COLO829 (cell line): ENCODE results near the gene RAPGEF2.
"Not testable (repeated sequence)": the region's sequence is repeated elsewhere in the genome, so short reads cannot be mapped to it uniquely, and the experiment has no call there.

Source experiments
- DNase-seq: peaks from one replicate; pipeline ENCODE4 v3.0.0; 2012; ENCODE audit warnings: low spot score

The RAPGEF2 gene

GRCh38 chr4:159137176-159137575, 34.3 kb downstream of the RAPGEF2 start:
- DNase-seq = no peak

- DNase-seq = no peak
These were observed 35.6 kb downstream of the RAPGEF2 start for GRCh38 chr4:159138436-159138835.

- no peak for DNase-seq
These were observed 38.3 kb downstream of the RAPGEF2 start for GRCh38 chr4:159141193-159141592.

DNA sequence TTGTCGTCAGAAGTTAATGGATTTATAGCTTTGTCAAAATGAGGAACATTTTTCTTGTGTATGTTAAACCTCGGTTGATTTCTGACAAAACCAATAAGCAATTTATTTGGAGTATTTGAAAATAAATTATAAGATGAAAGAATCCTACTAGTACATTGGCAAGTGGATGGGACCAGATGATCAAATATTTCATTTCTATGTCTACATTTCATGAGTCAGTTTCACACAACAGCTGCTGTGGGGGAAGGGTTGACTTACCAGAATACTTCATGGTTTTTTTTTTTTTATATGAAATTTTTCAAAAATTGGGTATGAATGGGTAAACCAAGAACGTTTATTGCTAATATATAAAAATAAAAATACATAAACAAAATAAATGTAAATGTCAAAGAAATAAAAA, 39.4 kb downstream of the RAPGEF2 start:
- no peak for DNase-seq

DNA sequence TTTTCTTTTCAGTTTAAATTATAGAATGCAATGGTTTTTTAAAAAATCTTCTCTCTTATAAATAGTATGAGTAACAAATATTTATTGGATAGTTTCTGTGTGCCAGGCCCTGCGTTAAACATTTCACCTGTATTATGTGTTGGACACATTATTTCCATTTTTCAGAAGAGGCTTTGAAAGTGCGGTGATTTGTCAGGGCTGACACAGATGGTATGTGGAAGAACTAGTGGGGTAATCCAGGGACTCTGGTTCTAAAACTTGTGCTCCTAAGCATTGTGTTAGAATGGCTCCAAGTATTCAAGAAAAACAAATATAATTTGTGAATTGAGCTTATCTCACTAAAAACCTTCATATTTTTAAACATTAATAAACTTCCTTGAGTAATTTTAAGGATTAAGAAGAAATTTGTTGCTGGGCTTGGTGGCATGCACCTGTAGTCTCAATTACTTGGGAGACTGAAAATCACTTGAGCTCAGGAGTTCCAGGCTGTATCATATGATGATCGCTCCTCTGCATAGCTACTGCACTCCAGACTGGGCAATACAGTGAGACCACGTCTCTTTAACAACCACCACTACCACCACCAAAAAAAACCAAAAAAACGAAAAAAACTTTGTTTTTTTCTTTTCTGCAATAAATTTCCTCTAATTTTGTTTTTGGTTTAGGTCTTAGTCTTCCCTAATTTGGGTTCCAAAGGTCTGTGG, 40.0 kb downstream of the RAPGEF2 start:
- no peak for DNase-seq

DNA sequence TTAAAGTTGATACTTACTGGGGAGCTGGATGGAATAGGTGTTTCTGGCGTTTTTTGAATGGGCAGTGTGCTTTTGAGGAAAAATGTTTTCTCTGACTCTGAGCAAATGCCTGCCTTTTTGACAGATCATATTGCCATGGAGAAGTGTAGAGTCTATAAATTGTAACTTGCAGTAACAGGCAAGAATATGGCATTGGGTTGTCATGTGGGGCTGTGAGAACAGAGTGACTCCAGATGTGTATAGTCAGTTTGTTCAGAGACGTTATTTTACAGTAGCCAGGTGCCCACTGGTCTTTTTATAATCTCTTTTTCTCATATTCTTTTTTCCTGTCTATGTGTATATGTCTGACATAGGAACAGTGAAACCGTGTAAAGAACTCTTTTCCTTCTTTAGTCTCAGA, 40.8 kb downstream of the RAPGEF2 start:
- no peak for DNase-seq

DNA sequence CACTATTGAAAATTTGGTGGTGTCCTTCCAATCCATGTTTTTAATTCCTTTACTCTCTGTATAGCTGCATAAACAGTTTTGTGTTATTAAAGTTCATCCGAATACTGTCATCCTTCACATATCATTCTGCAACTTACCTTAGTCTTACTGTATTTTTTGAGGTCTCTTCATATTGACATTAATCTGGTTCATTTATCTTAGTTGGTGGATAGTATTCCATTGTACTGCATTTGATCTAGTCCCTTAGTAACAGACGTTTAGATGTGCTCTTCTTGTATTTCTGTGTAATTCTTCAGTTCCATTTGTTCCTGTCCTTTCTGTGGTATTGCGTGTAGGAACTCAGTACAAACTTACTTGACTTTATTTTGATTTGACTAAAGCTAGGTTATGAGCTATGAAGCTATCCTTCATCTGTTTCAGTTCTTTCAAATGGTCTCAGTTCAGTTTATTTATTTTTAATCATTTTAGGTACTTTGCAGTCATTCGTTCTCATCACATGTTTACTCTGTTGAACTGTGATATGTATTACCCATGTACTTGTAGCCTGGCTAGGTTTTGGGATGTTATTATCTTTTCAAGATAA, 41.3 kb downstream of the RAPGEF2 start:
- DNase-seq = no peak

DNA sequence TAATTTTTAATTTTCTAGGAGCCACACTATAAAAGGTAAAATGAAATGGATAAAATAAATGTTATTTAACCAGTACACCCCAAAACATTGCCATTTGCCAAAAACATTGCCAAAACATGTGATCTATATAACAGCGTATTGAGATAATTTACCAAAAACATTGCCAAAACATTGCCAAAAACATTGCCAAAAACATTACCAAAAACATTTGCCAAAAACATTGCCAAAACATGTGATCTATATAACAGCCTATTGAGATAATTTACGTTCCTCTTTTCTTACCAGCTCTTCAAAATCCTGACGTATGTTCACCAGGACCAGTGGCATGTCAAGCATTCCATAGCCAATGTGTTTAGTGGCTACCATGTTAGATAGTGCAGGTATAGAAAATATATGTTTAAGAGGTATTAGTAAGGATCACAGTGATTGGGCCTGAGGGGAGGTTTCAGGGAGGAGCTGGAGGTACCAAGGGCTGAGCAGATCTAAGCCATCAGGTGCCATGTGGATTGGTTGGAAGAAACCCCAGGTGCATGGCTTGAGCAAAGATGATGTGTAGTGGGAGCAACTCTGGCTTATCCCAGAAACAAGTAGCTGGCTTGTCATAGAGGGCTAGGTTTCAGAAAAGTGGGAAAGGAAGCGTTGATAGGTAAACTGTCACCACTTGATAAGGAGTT, 42.6 kb downstream of the RAPGEF2 start:
- DNase-seq = no peak

DNA sequence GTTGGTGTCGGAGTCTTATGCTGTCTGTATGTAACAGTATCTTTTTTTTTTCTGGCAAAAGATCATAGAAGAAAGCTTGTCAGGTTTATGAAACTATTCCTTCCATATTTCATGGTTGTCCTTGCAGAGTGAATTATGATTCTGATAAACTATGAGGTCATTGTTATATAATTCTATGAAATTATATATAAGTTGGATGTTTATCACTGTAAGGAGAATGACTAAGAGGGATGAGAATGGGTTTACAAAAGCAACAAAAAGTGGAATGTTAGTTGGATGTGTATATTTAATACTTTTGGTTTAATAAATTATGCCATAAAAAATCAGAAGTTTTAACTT, 43.1 kb downstream of the RAPGEF2 start:
- no peak for DNase-seq

GRCh38 chr4:159146488-159146887, 43.6 kb downstream of the RAPGEF2 start:
- no peak for DNase-seq

GRCh38 chr4:159148441-159148840, 45.6 kb downstream of the RAPGEF2 start:
- DNase-seq = no peak

GRCh38 chr4:159149666-159150065, 46.8 kb downstream of the RAPGEF2 start:
- no peak for DNase-seq

- no peak for DNase-seq
These were observed 47.5 kb downstream of the RAPGEF2 start for GRCh38 chr4:159150396-159150795.

- DNase-seq = no peak
These were observed 48.0 kb downstream of the RAPGEF2 start for GRCh38 chr4:159150821-159151390.

- DNase-seq = no peak
These were observed 48.8 kb downstream of the RAPGEF2 start for GRCh38 chr4:159151689-159152088.

DNA sequence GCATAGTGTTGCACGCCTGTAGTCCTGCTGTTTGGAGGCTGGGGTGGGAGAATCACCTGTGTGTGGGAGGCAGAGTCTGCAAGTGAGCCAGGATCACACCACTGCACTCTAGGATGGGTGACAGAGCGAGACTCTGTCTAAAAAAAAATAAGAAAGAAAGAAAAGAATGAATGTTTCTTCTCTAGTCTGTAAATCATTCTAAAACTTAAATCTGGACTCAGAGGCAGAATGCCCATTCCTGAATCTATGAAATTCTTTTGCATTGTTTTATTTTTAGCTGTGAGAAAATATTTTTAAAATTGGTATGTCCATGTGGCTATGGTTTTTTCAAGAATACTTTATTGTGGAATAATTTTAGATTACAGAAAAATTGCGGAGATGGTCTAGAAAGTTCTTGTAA, 49.3 kb downstream of the RAPGEF2 start:
- no peak for DNase-seq

DNA sequence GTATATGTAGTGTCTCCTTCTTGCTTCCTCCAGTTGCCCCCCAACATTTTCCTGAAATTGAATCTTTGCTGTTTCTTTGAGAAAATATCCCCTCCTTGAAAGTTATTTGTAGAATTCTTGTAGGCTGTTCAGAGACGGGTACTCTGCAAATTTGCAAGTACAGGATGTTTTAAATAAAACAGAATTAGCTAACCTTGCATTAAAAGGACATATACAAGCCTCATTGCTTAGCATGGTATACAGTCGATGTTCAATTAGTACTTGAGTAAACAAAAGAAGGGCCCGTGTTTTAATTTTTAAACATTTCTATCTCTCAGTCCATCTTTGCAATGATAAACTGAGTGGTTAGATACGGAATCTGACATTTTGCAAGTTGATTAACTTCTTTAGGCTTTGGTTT, 50.8 kb downstream of the RAPGEF2 start:
- DNase-seq = no peak

DNA sequence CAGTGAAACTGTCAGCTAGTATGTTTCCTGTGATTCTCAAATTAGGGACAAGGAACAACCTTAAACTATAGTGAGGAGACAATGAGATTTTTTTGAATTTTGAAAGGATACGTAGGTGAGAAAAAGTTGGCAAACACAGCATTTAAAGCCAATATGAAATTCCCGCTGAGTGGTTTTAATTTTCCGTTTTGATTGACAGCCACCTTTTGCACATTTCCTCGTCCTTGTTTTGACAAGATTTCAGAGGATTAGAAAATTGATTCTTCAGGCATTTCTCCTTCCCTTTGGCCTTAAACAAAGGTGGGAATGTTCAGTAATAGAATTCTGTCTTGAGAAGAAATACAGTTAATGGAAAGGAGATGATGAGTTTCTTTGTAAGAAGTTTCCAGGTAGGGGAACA, 52.2 kb downstream of the RAPGEF2 start:
- DNase-seq = no peak

GRCh38 chr4:159158083-159158617, 55.3 kb downstream of the RAPGEF2 start:
- DNase-seq = no peak

DNA sequence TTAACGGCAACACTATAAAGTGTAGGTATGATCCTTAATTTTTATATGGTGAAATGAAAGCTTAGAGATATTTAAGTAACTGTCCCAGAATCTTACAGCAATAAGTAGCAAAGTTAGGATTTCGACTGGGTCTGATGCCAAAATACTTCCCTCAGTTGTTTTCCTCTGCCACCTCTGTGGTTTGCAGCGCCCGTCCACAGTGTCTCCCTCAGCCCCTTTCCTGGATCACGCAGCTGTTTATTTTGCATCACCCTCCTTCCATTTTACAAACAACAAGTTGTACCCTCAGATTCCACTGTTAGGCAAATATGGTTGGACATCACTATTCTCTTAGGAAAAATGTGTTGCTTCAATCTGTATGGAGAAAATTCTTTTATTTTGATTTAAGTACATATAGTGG, 56.1 kb downstream of the RAPGEF2 start:
- DNase-seq = no peak

GRCh38 chr4:159159611-159160010, 56.7 kb downstream of the RAPGEF2 start:
- no peak for DNase-seq

DNA sequence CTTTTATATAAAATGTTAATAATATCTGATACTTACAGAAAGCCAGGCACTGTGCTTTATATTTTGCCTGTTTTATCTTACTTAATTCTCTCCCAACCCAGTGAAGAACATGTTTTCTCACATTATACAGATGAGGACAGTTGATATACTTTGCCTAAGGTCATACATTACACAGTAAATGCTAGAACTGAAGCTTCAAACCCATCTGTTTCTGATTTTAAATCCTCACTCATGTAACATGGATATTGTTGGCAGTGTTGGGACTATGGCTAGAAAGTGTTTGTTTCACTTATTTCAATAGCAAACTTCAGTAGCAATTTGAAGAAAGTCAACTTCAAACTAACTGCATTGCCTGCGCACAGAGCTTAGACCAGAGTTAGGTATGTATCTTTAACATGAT, 57.4 kb downstream of the RAPGEF2 start:
- no peak for DNase-seq

GRCh38 chr4:159161436-159161835, 58.6 kb downstream of the RAPGEF2 start:
- DNase-seq = not testable (repeated sequence)
